ENCODE measurements around the gene EID3. TPM values are rescaled to one million over a fixed set of nuclear protein-coding genes. Genes with fewer than 3 reads are reported as not detected.

EID3 gene
- polyA plus RNA-seq, 3 donors, result 0.64 to 1.0 (median 0.65) TPM

GRCh38 chr12:104340925-104341611 is 37.5 kb downstream of the EID3 start:
- H3K4me2 ChIP-seq (replicated peaks; ENCODE audit: extremely low read depth, low read length, poor library complexity, severe bottlenecking), result no peak overlapping the region
- H3K9ac ChIP-seq (ENCODE audit: insufficient read depth, low read length, poor library complexity, severe bottlenecking), result no peak overlapping the region
- no peaks in the 10 kb centered on the region for H3K9me3 ChIP-seq (replicated peaks in 1 of 2; ENCODE audit: control insufficient read depth in 1 of 2, insufficient read depth in 1 of 2, low read length in 2 of 2)
- H3K27me3 Mint-ChIP-seq (ENCODE audit: low read depth in 3 of 3), result no peaks in the 10 kb centered on the region
- DNase-seq, result no peak
- no peaks in the 10 kb centered on the region for H3K9me3 Mint-ChIP-seq
- TF ChIP-seq CTCF (IDR thresholded peaks at IDR 0.05), result no peak
- peaks cover 15% of the 10 kb centered on the region for H4K20me1 ChIP-seq (ENCODE audit: insufficient read depth, low read length)
- H2AFZ ChIP-seq (ENCODE audit: insufficient read depth, low read depth, low read length, poor library complexity, severe bottlenecking), result no peak overlapping the region
- H3K27me3 ChIP-seq (ENCODE audit: control insufficient read depth in 2 of 2, insufficient read depth in 2 of 2, low read length in 2 of 2), result no peaks in the 10 kb centered on the region
- no peak overlapping the region for H3K27ac Mint-ChIP-seq
- 100% methylated on average over 6 of the region's 6 CpGs for WGBS (ENCODE audit: insufficient coverage)
- no peak overlapping the region for H3K4me3 ChIP-seq (replicated peaks in 1 of 3; ENCODE audit: low read depth in 2 of 3, low read length in 3 of 3)
- H3K27ac ChIP-seq (ENCODE audit: low read depth in 1 of 2, low read length in 2 of 2), result no peak overlapping the region
- intact Hi-C loops (cut with micrococcal nuclease), result no loop called here
- H3K4me1 ChIP-seq (ENCODE audit: control insufficient read depth in 1 of 2, insufficient read depth in 2 of 2, low read length in 2 of 2), result no peaks in the 10 kb centered on the region
- H3K36me3 ChIP-seq (replicated peaks in 1 of 2; ENCODE audit: control insufficient read depth in 1 of 2, insufficient read depth in 2 of 2, low read length in 2 of 2), result peaks cover 86 to 96% of the 10 kb centered on the region in 2 donors
- H3K36me3 Mint-ChIP-seq, result peaks cover 73 to 90% of the 10 kb centered on the region in 2 donors
- peaks cover 6% of the 10 kb centered on the region for H3K79me2 ChIP-seq (ENCODE audit: insufficient read depth, low read length)
- no peak overlapping the region for H3K4me3 Mint-ChIP-seq
- H3K4me1 Mint-ChIP-seq, result no peaks in the 10 kb centered on the region

- H2AFZ ChIP-seq (ENCODE audit: insufficient read depth, low read depth, low read length, poor library complexity, severe bottlenecking), result no peak overlapping the region
- no peaks in the 10 kb centered on the region for H3K9me3 Mint-ChIP-seq
- H3K27ac ChIP-seq (ENCODE audit: low read depth in 1 of 2, low read length in 2 of 2), result no peak overlapping the region
- no peaks in the 10 kb centered on the region for H3K9me3 ChIP-seq (replicated peaks in 1 of 2; ENCODE audit: control insufficient read depth in 1 of 2, insufficient read depth in 1 of 2, low read length in 2 of 2)
- no peaks in the 10 kb centered on the region for H3K4me1 Mint-ChIP-seq
- peaks cover 15% of the 10 kb centered on the region for H4K20me1 ChIP-seq (ENCODE audit: insufficient read depth, low read length)
- intact Hi-C loops (cut with micrococcal nuclease), result no loop called here
- peak overlapping the region in 1 of 7 donors; percentile 50 for H3K27ac Mint-ChIP-seq
- H3K4me3 Mint-ChIP-seq, result no peak overlapping the region
- no peak overlapping the region for H3K4me3 ChIP-seq (replicated peaks in 1 of 3; ENCODE audit: low read depth in 2 of 3, low read length in 3 of 3)
- TF ChIP-seq CTCF (IDR thresholded peaks at IDR 0.05), result no peak
- H3K36me3 ChIP-seq (replicated peaks in 1 of 2; ENCODE audit: control insufficient read depth in 1 of 2, insufficient read depth in 2 of 2, low read length in 2 of 2), result peaks cover 82 to 96% of the 10 kb centered on the region in 2 donors
- H3K4me2 ChIP-seq (replicated peaks; ENCODE audit: extremely low read depth, low read length, poor library complexity, severe bottlenecking), result no peak overlapping the region
- peaks cover 6% of the 10 kb centered on the region for H3K79me2 ChIP-seq (ENCODE audit: insufficient read depth, low read length)
- peaks cover 73 to 91% of the 10 kb centered on the region in 2 donors for H3K36me3 Mint-ChIP-seq
- no peaks in the 10 kb centered on the region for H3K4me1 ChIP-seq (ENCODE audit: control insufficient read depth in 1 of 2, insufficient read depth in 2 of 2, low read length in 2 of 2)
- H3K27me3 ChIP-seq (ENCODE audit: control insufficient read depth in 2 of 2, insufficient read depth in 2 of 2, low read length in 2 of 2), result no peaks in the 10 kb centered on the region
- no peak for DNase-seq
- H3K9ac ChIP-seq (ENCODE audit: insufficient read depth, low read length, poor library complexity, severe bottlenecking), result no peak overlapping the region
- H3K27me3 Mint-ChIP-seq (ENCODE audit: low read depth in 3 of 3), result no peaks in the 10 kb centered on the region
- no CpG with 5 or more reads among the region's 2 CpGs for WGBS (ENCODE audit: insufficient coverage)
Observed at GRCh38 chr12:104342147-104342546, 38.6 kb downstream of the EID3 start.
